IPS DF 6.9 (cell line): ENCODE measurements around the gene MRNIP.
"Not testable (repeated sequence)": the region's sequence is repeated elsewhere in the genome, so short reads cannot be mapped to it uniquely, and the experiment has no call there.

ENCODE experiments used
- DNase-seq: peaks from one replicate; pipeline ENCODE4 v3.0.0-alpha.2; 2013; ENCODE audit warnings: low read depth, low spot score
- H3K27ac ChIP-seq: one replicate; pipeline ENCODE4 v1.5.1; 2013; ENCODE audit warnings: low read length, control low read depth
- H3K27me3 ChIP-seq: 2 replicates; pipeline ENCODE4 v1.6.1; 2013; ENCODE audit warnings: mild to moderate bottlenecking, low read length; ENCODE audit not compliant: control insufficient read depth, insufficient read depth
- H3K36me3 ChIP-seq: 2 replicates; pipeline ENCODE4 v1.6.1; 2013; ENCODE audit warnings: low read length; ENCODE audit not compliant: control insufficient read depth, insufficient read depth
- H3K4me1 ChIP-seq: 2 replicates; pipeline ENCODE4 v1.6.1; 2013; ENCODE audit warnings: low read length; ENCODE audit not compliant: control insufficient read depth, insufficient read depth
- H3K4me3 ChIP-seq: 2 replicates; pipeline ENCODE4 v1.5.1; 2013; ENCODE audit warnings: mild to moderate bottlenecking, low read length
- H3K9me3 ChIP-seq: 2 replicates; pipeline ENCODE4 v1.6.1; 2013; ENCODE audit warnings: low read length, inconsistent platforms; ENCODE audit not compliant: control insufficient read depth, insufficient read depth
- WGBS: extraction: QIAGEN DNeasy Blood & Tissue Kit; methylation state at CpG from one replicate; pipeline ENCODE4 v1.1.7; 2013; ENCODE audit warnings: mixed read lengths, missing lambda C conversion rate; ENCODE audit not compliant: insufficient read length, insufficient coverage; 5-methylcytosine and 5-hydroxymethylcytosine counted together

Gene MRNIP

GRCh38 chr5:179839328-179840256 lies 19.0 kb downstream of the MRNIP start:
- peaks cover 19% of the 10 kb centered on the region for H3K36me3 ChIP-seq
- no peaks in the 10 kb centered on the region for H3K9me3 ChIP-seq
- no peak for DNase-seq
- H3K4me3 ChIP-seq = no peak overlapping the region
- no peaks in the 10 kb centered on the region for H3K4me1 ChIP-seq
- no peak overlapping the region for H3K27ac ChIP-seq
- no peaks in the 10 kb centered on the region for H3K27me3 ChIP-seq
- no CpG with 5 or more reads among the region's 16 CpGs for WGBS

GRCh38 chr5:179837076-179838011 lies 21.3 kb downstream of the MRNIP start:
- Histone ChIP-seq H3K27ac (no peak overlapping the region), H3K36me3 (peaks cover 34% of the 10 kb centered on the region)

GRCh38 chr5:179836225-179837019 lies 22.2 kb downstream of the MRNIP start:
- no CpG with 5 or more reads among the region's 19 CpGs for WGBS
- Histone ChIP-seq H3K27ac (no peak overlapping the region), H3K4me1 (no peaks in the 10 kb centered on the region), H3K36me3 (peaks cover 33% of the 10 kb centered on the region), H3K9me3 (no peaks in the 10 kb centered on the region), H3K27me3 (no peaks in the 10 kb centered on the region), H3K4me3 (no peak overlapping the region)
- no peak for DNase-seq

More at GRCh38 chr5:179837076-179838011, 21.3 kb downstream of the MRNIP start:
- no peaks in the 10 kb centered on the region for H3K9me3 ChIP-seq
- H3K27me3 ChIP-seq = no peaks in the 10 kb centered on the region
- no peaks in the 10 kb centered on the region for H3K4me1 ChIP-seq
- no CpG with 5 or more reads among the region's 15 CpGs for WGBS
- no peak for DNase-seq
- no peak overlapping the region for H3K4me3 ChIP-seq

- WGBS = no CpG with 5 or more reads among the region's 28 CpGs
- not testable (repeated sequence) for H3K9me3 ChIP-seq, H3K27me3 ChIP-seq, H3K4me1 ChIP-seq, H3K4me3 ChIP-seq, DNase-seq, H3K27ac ChIP-seq
- peaks cover 33% of the 10 kb centered on the region for H3K36me3 ChIP-seq
These were observed 23.7 kb downstream of the MRNIP start for GRCh38 chr5:179834871-179835270.

- WGBS = no CpG with 5 or more reads among the region's 8 CpGs
- Histone ChIP-seq H3K9me3 (no peaks in the 10 kb centered on the region), H3K27ac (no peak overlapping the region), H3K36me3 (peaks cover 34% of the 10 kb centered on the region), H3K4me1 (no peaks in the 10 kb centered on the region), H3K27me3 (no peaks in the 10 kb centered on the region), H3K4me3 (no peak overlapping the region)
- DNase-seq = no peak
These were observed 24.5 kb downstream of the MRNIP start for GRCh38 chr5:179834120-179834519.

GRCh38 chr5:179833709-179834070 lies 24.9 kb downstream of the MRNIP start:
- no CpG with 5 or more reads among the region's 3 CpGs for WGBS
- Histone ChIP-seq H3K27ac (no peak overlapping the region), H3K27me3 (no peaks in the 10 kb centered on the region)

GRCh38 chr5:179833056-179833708 lies 25.4 kb downstream of the MRNIP start:
- no peak for DNase-seq
- Histone ChIP-seq H3K36me3 (peaks cover 36% of the 10 kb centered on the region), H3K27ac (no peak overlapping the region), H3K4me1 (peaks cover 2% of the 10 kb centered on the region; the same call in 1 of the 2 replicates), H3K27me3 (no peaks in the 10 kb centered on the region), H3K9me3 (no peaks in the 10 kb centered on the region), H3K4me3 (no peak overlapping the region)
- WGBS = no CpG with 5 or more reads among the region's 23 CpGs

More at GRCh38 chr5:179833709-179834070, 24.9 kb downstream of the MRNIP start:
- no peak for DNase-seq
- Histone ChIP-seq H3K36me3 (peaks cover 36% of the 10 kb centered on the region), H3K4me1 (peaks cover 2% of the 10 kb centered on the region; the same call in 1 of the 2 replicates), H3K9me3 (no peaks in the 10 kb centered on the region), H3K4me3 (no peak overlapping the region)

GRCh38 chr5:179832039-179832745 lies 26.4 kb downstream of the MRNIP start:
- no peak for DNase-seq
- no CpG with 5 or more reads among the region's 20 CpGs for WGBS
- no peak overlapping the region for H3K4me3 ChIP-seq
- H3K36me3 ChIP-seq = peaks cover 36% of the 10 kb centered on the region
- no peak overlapping the region for H3K27ac ChIP-seq
- H3K27me3 ChIP-seq = no peaks in the 10 kb centered on the region
- H3K9me3 ChIP-seq = no peaks in the 10 kb centered on the region
- H3K4me1 ChIP-seq = peaks cover 2% of the 10 kb centered on the region; the same call in 1 of the 2 replicates

GRCh38 chr5:179830818-179831468 lies 27.7 kb downstream of the MRNIP start:
- Histone ChIP-seq H3K27ac (no peak overlapping the region), H3K9me3 (no peaks in the 10 kb centered on the region), H3K27me3 (no peaks in the 10 kb centered on the region), H3K36me3 (peaks cover 28% of the 10 kb centered on the region), H3K4me3 (no peak overlapping the region), H3K4me1 (peaks cover 2% of the 10 kb centered on the region; the same call in 1 of the 2 replicates)
- WGBS = no CpG with 5 or more reads among the region's 7 CpGs
- no peak for DNase-seq
